GM23338 (cell line): ENCODE measurements around the gene INTS6. TPM values are rescaled to one million over a fixed set of nuclear protein-coding genes. Genes with fewer than 3 reads are reported as not detected.

Experiments
- ATAC-seq: fragments of 200-7000 bp; cut with Tn5 transposase; 3 replicates; pipeline ENCODE4 v1.9.1; 2020
- DNase-seq: peaks from one replicate; pipeline ENCODE4 v3.0.0-alpha.2; 2015; ENCODE audit warnings: low spot score
- H2AFZ ChIP-seq: fragments of 200-600 bp; sonication (generic); 2 replicates; pipeline ENCODE4 v1.8.0; 2016; ENCODE audit warnings: antibody characterized with exemption, mild to moderate bottlenecking, moderate library complexity
- H3F3A ChIP-seq: fragments of 200-600 bp; sonication (generic); replicated peaks from 2 replicates; pipeline ENCODE4 v1.8.0; 2017; ENCODE audit warnings: antibody characterized with exemption, mixed run types, low read depth
- H3K27ac ChIP-seq: fragments of 200-600 bp; sonication (generic); 2 replicates; pipeline ENCODE4 v1.6.1; 2016; ENCODE audit warnings: low read depth
- H3K27me3 ChIP-seq: fragments of 200-600 bp; sonication (generic); 2 replicates; pipeline ENCODE4 v1.8.0; 2016; ENCODE audit warnings: mild to moderate bottlenecking, mixed run types, moderate library complexity; ENCODE audit not compliant: insufficient read depth
- H3K36me3 ChIP-seq: fragments of 200-600 bp; sonication (generic); 2 replicates; pipeline ENCODE4 v1.8.0; 2016; ENCODE audit warnings: mild to moderate bottlenecking; ENCODE audit not compliant: insufficient read depth
- H3K4me1 ChIP-seq: fragments of 200-600 bp; sonication (generic); 2 replicates; pipeline ENCODE4 v1.8.0; 2016; ENCODE audit warnings: mild to moderate bottlenecking, moderate library complexity; ENCODE audit not compliant: insufficient read depth
- H3K4me2 ChIP-seq: fragments of 200-600 bp; sonication (generic); 2 replicates; pipeline ENCODE4 v1.7.1; 2017; ENCODE audit warnings: mixed run types
- H3K4me3 ChIP-seq: fragments of 200-600 bp; sonication (generic); 2 replicates; pipeline ENCODE4 v1.6.1; 2016; ENCODE audit warnings: mixed run types
- H3K79me2 ChIP-seq: fragments of 200-600 bp; sonication (generic); replicated peaks from 2 replicates; pipeline ENCODE4 v1.8.0; 2017; ENCODE audit warnings: mild to moderate bottlenecking; ENCODE audit not compliant: insufficient read depth
- H3K9me2 ChIP-seq: fragments of 200-600 bp; sonication (generic); 2 replicates; pipeline ENCODE4 v1.8.0; 2017; ENCODE audit not compliant: insufficient read depth
- H4K20me1 ChIP-seq: fragments of 200-600 bp; sonication (generic); replicated peaks from 2 replicates; pipeline ENCODE4 v1.8.0; 2017; ENCODE audit warnings: mild to moderate bottlenecking; ENCODE audit not compliant: insufficient read depth
- H3K27ac Mint-ChIP-seq: 2 replicates; pipeline ENCODE4 v1.8.0; 2020; ENCODE audit warnings: inconsistent platforms, mild to moderate bottlenecking, moderate library complexity, mixed read lengths
- H3K27me3 Mint-ChIP-seq: 3 replicates; pipeline ENCODE4 v1.8.0; 2022; ENCODE audit warnings: low read depth, mild to moderate bottlenecking, moderate library complexity, mixed read lengths, inconsistent platforms; ENCODE audit not compliant: insufficient read depth, poor library complexity
- H3K36me3 Mint-ChIP-seq: 3 replicates; pipeline ENCODE4 v1.8.0; 2021; ENCODE audit warnings: low read depth, mild to moderate bottlenecking, inconsistent platforms, moderate library complexity, mixed read lengths
- H3K4me1 Mint-ChIP-seq: 3 replicates; pipeline ENCODE4 v1.8.0; 2020; ENCODE audit warnings: mild to moderate bottlenecking, inconsistent platforms, mixed read lengths
- H3K4me3 Mint-ChIP-seq: 3 replicates; pipeline ENCODE4 v1.8.0; 2021; ENCODE audit warnings: moderate library complexity, mild to moderate bottlenecking, inconsistent platforms, mixed read lengths
- H3K9me3 Mint-ChIP-seq: 3 replicates; pipeline ENCODE4 v1.8.0; 2020; ENCODE audit warnings: moderate library complexity, mild to moderate bottlenecking, inconsistent platforms, mixed read lengths
- REST ChIP-seq: IDR thresholded peaks from one replicate; pipeline ENCODE4 v1.6.1; 2018; ENCODE audit warnings: antibody characterized with exemption; ENCODE audit not compliant: unreplicated experiment
- ZNF114 ChIP-seq: fragments of 250-450 bp; sonication (Bioruptor Pico); IDR thresholded peaks from 2 replicates; pipeline ENCODE4 v1.5.0; 2020; ENCODE audit warnings: mild to moderate bottlenecking, moderate library complexity
- ZNF462 ChIP-seq: fragments of 250-450 bp; sonication (Bioruptor Pico); IDR thresholded peaks from 2 replicates; pipeline ENCODE4 v1.5.0; 2020; ENCODE audit warnings: mild to moderate bottlenecking, moderate library complexity
- polyA plus RNA-seq: library from polyadenylated mRNA; unstranded; fragments of >200 nt; fragmentation: Nextera tagmentation; extraction: Ambion mirVana; gene quantifications from 2 replicates; pipeline ENCODE4 v1.2.1, GENCODE V29; 2016
- total RNA-seq: library from RNA; depleted of rRNA; stranded (reverse); fragments of >200 nt; shearing (Covaris generic); gene quantifications from 2 replicates; pipeline ENCODE4 v1.2.3, GENCODE V29; 2014
- TF ChIP-seq, protein P1 (sequence below): IDR thresholded peaks from 2 replicates; pipeline ENCODE4 v1.6.1; 2016; ENCODE audit warnings: antibody characterized with exemption

Gene INTS6
- total and polyA plus RNA-seq, 2 experiments from 2014 or later = 24.8 to 38.6 TPM

GRCh38 chr13:51380269-51380668 lies 72.6 kb downstream of the INTS6 start:
- Histone ChIP-seq H3K4me2 (no peak overlapping the region), H3K9me2 (no peaks in the 10 kb centered on the region), H3F3A (peaks cover 6% of the 10 kb centered on the region; the same call in 1 of the 2 replicates), H3K27me3 (no peaks in the 10 kb centered on the region), H3K27ac (no peak overlapping the region), H3K4me1 (no peaks in the 10 kb centered on the region), H2AFZ (no peak overlapping the region), H3K4me3 (no peak overlapping the region), H3K36me3 (peaks cover 30% of the 10 kb centered on the region), H4K20me1 (no peaks in the 10 kb centered on the region), H3K79me2 (no peaks in the 10 kb centered on the region; the same call in 1 of the 2 replicates)
- H3K36me3 Mint-ChIP-seq = peaks cover 42% of the 10 kb centered on the region
- DNase-seq (no peak), ATAC-seq (no peak)
- no peaks in the 10 kb centered on the region for H3K27me3 Mint-ChIP-seq
- TF ChIP-seq, protein P1, sequence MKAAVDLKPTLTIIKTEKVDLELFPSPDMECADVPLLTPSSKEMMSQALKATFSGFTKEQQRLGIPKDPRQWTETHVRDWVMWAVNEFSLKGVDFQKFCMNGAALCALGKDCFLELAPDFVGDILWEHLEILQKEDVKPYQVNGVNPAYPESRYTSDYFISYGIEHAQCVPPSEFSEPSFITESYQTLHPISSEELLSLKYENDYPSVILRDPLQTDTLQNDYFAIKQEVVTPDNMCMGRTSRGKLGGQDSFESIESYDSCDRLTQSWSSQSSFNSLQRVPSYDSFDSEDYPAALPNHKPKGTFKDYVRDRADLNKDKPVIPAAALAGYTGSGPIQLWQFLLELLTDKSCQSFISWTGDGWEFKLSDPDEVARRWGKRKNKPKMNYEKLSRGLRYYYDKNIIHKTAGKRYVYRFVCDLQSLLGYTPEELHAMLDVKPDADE = no peak
- TF ChIP-seq ZNF114 (CRISPR knock-in tag) (no peak), ZNF462 (CRISPR knock-in tag) (no peak), REST (no peak)
- no peak overlapping the region for H3K27ac Mint-ChIP-seq
- no peaks in the 10 kb centered on the region for H3K9me3 Mint-ChIP-seq
- H3K4me3 Mint-ChIP-seq = no peak overlapping the region
- H3K4me1 Mint-ChIP-seq = no peaks in the 10 kb centered on the region; the same call in 2 of the 3 replicates
